Measurements from ENCODE around the gene MYRFL.
A peak's percentile ranks its signal among the peaks of the same experiment; 100 is the strongest.
"Not testable (repeated sequence)": the region's sequence is repeated elsewhere in the genome, so short reads cannot be mapped to it uniquely, and the experiment has no call there.

Gene MYRFL

GRCh38 chr12:69843608-69844007 is 18.6 kb downstream of the MYRFL start:
- no peak for DNase-seq (ENCODE audit: low read depth)

DNA sequence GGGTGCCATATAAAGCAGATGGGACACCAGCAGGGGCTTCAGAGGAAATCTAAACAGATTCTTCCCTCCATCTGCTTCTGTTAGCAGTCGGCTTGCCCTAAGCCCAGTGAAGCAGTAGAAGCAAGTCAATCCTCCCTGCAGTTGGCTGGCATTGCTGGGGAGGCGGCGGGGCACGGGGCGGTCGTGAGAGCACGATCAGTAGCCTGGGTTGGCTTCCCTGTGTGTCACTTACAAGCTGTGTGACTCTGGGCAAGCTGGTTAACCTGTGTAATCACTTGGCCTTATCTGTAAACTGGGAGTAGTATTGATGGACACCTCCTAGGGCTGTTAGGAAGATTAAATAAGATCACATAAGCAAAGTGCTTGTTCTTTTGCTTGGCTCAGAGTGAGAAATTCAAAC is 19.4 kb downstream of the MYRFL start:
- DNase-seq (ENCODE audit: low read depth), result no peak

DNA sequence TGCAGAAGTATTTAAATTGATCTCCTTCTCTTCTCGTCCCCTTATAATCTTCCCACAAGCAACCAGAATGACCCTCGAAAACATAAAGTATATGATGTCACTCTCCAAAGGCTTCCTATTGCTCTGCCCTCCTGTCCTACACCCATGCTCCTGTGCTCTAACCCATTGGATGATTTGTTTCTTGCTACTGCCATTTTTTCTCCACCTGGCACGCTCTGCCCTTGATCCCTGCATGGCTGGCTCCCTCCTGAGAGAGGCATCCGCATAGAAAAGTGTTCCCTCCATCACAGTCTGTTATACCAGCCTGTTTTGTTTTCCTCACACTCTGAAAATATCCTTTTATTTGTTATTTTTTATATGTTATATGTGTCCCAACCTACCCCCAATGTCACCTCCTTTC is 19.8 kb downstream of the MYRFL start:
- DNase-seq (ENCODE audit: low read depth), result no peak

DNA sequence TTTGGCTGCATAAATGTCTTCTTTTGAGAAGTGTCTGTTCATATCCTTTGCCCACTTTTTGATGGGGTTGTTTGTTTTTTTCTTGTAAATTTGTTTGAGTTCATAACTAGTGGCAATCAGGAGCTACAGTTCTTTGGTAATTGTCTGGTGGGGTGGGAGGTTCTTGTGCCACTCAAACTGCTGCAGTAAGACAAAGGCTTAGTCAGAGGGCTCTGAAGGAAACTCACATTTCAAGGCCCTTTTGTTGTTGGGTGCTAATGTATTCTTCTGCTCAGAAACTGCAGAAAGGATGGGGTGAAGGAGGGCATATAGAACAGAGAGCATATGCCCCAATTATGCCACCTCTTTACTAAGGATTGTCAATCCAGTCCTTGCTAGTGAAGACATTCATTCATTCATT is 21.9 kb downstream of the MYRFL start:
- no peak for DNase-seq (ENCODE audit: low read depth)

GRCh38 chr12:69851976-69852375 is 26.9 kb downstream of the MYRFL start:
- no peak for DNase-seq (ENCODE audit: low read depth)

GRCh38 chr12:69853176-69853961 is 28.3 kb downstream of the MYRFL start:
- not testable (repeated sequence) for DNase-seq (ENCODE audit: low read depth)

- DNase-seq (ENCODE audit: low read depth), result no peak
Observed at GRCh38 chr12:69866698-69867097, 41.7 kb downstream of the MYRFL start.

DNA sequence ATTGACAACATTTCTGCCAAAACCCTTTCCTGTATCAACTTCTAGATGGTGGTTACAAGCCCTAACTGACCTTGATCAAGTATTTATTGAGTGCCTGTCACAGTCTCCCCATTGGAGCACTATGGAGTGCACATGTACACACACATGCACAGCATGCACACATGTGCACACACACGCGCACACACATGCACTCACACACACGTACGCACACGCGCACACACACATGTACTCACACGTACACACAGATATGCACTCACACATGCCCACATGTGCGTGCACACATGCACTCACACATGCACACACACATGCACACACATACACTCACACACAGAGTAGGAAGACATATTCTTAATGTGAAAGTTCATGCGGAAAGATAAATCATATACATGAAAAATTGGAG is 43.7 kb downstream of the MYRFL start:
- no peak for DNase-seq (ENCODE audit: low read depth)

DNA sequence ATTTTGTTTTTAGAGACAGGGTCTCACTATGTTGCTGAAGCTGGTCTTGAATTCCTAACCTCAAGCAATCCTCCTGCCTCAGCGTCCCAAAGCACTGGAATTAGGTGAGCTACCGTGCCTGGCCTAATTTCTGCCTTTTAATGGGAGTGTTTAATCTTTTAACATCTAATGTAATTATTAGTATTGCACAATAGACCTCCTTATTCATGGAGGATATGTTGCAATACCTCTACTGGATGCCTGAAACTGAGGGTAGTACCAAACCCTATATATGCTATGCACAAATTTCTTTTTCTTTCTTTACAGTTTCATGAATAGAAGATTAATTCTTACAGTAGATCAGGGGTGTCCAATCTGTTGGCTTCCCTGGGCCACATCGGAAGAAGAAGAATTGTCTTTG is 47.8 kb downstream of the MYRFL start:
- no peak for DNase-seq (ENCODE audit: low read depth)

GRCh38 chr12:69873429-69873828 is 48.4 kb downstream of the MYRFL start:
- DNase-seq (ENCODE audit: low read depth), result no peak

DNA sequence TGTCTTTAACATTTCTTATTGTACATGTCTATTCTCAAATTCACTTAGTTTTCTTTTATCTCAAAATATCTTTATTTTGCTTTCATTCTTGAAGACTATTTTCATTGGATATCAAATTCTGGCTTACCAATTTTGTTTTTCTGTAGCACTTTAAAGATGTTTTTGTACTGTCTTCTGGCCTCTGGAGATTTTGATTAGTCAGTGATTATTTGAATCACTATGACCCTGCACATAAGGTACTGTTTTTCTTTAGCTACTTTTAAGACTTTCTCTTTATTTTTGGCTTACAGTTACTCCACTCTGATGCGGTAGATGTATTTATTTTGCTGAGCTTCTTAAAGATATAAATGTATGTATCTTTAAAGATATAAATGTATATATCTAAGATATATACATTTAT is 49.6 kb downstream of the MYRFL start:
- no peak for DNase-seq (ENCODE audit: low read depth)

GRCh38 chr12:69875416-69875935 is 50.4 kb downstream of the MYRFL start:
- DNase-seq (ENCODE audit: low read depth), result no peak

- DNase-seq (ENCODE audit: low read depth), result peak; percentile 58
Observed at GRCh38 chr12:69879007-69879960, 54.3 kb downstream of the MYRFL start.

GRCh38 chr12:69880571-69880970 is 55.5 kb downstream of the MYRFL start:
- DNase-seq (ENCODE audit: low read depth), result no peak

- no peak for DNase-seq (ENCODE audit: low read depth)
Observed at GRCh38 chr12:69881771-69882170, 56.7 kb downstream of the MYRFL start.

DNA sequence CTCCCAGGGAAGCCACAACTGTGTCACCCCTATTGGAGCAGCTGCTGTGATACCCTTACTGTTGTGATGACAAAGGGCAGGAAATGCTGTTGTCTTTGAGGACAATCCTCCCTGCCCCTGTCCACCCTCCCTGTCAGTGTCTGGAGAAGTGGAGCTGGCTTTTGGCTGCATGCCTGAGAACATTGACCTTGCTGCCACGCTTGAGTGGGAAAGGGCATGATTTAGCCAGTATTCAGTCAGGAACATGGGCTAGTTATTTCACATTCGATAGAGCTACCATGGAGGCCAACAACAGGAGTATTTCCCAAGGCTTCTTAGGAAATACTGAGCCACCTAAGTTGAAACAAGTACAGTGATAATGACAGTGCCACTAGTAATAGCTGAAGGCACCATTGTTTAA is 59.4 kb downstream of the MYRFL start:
- no peak for DNase-seq (ENCODE audit: low read depth)

DNA sequence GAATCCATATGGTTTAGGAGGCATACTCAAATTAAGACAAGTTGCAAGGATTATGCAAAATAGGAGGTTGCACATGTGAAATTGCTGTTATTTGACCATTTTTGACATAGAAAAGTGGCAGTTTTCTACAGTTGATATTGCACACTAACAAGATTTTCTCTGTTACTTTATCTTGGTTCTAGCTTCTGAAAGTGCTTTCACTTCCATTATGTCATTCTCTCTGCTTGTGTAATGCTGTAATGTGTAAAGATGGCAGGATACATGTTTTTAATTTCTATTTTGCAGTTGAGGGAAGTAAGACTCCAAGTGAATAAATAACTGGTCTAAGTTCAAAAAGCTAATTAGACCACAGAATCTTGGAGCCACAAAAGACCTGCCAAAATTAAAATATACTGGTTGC is 60.6 kb downstream of the MYRFL start:
- no peak for DNase-seq (ENCODE audit: low read depth)

GRCh38 chr12:69886109-69886508 is 61.1 kb downstream of the MYRFL start:
- no peak for DNase-seq (ENCODE audit: low read depth)

DNA sequence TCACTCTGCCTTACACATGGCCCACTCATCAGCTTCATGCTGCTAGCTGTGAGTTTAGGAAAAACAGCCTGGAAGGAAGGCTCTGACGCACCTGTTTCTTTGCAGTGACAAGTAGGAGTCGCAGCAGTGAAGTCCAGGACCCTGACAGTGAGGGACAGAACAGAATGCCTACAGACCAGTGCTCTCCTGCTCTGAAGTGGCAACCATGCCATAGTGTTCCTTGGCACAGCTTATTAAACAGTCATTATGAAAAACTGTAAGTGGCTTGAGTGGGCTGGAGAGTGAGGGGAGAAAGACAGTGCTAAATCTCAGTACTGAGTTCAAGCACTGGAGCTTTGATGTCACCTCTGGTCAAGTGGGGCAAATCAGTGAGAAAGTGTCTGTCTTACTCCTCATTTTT is 61.7 kb downstream of the MYRFL start:
- no peak for DNase-seq (ENCODE audit: low read depth)

DNA sequence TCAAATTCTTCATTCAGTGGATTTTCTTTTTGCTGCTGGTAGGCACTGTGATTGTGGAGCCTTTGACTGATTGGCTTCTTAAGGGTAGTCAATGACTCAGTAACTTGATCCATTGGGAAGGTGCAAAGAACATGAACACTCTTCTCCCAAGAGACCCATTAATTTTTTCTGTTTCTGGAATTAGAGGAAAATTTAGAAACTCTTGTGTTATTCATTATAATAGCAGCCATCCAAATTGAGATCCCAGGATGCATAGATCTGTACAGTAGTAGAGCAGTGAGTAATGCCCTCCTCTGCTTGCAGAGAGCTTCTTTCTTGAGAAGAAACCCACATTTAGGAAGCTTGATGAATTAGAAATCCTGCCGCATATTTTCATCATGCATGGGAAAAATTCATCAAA is 63.9 kb downstream of the MYRFL start:
- no peak for DNase-seq (ENCODE audit: low read depth)

DNA sequence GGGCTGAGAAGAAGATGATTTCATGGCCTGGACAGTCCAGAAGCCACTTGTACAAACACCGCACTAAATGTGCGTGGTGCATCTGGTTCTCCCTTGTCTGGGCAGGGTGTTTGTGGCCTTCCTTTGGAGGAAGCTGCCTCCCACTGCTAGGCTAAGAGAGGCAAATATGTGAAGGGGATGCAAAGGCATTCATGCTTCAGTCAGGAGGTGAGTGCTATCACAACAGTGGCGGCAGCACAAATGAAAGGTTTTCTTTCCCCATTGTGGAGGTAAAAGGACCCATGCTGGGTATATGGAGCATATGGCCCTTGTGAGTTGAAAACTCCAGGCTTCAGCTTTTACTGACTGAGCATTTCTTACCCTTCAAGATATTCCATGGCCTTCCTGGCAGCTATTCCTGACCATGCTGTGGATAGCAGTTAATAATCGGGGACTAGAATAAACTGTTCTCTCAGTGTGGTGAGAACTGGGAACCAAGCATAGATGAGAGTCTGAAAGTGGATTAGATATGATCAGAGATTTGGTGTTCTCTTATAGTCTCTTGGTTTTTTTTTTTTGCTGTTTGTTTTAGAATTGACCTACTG is 69.9 kb downstream of the MYRFL start:
- no peak for DNase-seq (ENCODE audit: low read depth)

DNA sequence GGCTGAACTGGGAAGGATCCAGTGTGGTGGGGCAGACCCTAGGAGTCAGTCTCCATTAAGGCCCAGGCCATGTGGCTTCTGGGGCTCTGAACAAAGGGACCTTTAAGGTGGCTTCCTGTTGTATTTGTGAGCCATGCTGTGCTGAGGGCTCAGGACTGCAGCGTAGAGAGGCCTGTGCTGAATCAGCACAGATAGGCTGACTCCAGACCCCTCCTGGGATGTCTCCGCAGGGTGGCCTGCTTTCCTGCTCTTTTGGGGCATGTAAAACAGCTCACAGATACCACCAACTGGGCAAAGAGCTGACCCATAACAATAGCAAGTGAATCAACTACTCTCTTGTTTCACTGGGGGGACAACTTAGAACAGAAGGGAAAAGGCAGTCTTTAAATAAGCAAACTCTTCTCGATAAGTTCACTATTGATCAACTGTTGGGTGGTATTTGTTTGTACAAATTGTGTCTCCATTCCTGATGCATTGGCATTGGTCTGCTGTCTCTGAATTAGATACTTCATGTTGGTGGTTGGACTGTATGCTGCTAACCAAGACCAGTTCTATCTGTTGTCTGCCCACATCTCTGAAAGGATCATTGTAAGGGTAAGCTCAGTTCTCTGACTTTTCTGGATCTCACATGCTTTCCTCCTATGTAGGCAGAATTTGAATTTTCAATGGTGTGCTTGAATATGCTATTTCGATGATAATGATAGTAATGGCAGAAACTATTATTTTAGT is 71.8 kb downstream of the MYRFL start:
- DNase-seq (ENCODE audit: low read depth), result no peak
